Stomach (tissue), 9 donors: ENCODE measurements around the gene NLRC3. TPM values are rescaled to one million over a fixed set of nuclear protein-coding genes. Genes with fewer than 3 reads are reported as not detected.

ENCODE experiments used
- DNase-seq, 2 donors: peaks; one replicate each; pipeline versions ENCODE4 v3.0.0 to v3.0.0-alpha.2; 2013 to 2019
- H3K27ac ChIP-seq, 5 donors: fragments of 200-600 bp in 4 of 5; sonication (generic) in 4 of 5; one replicate each; pipeline ENCODE4 v1.5.1; 2013 to 2019; ENCODE audit warnings: mild to moderate bottlenecking in 1 of 5, moderate library complexity in 1 of 5
- H3K27me3 ChIP-seq, 3 donors: fragments of 200-600 bp; sonication (generic); one replicate each; pipeline ENCODE4 v1.5.1; 2017 to 2019; ENCODE audit warnings: mixed run types in 1 of 3
- H3K36me3 ChIP-seq, 4 donors: fragments of 200-600 bp; sonication (generic); 1 replicate in 3 of 4; 2 replicates in 1 of 4; pipeline ENCODE4 v1.5.1; 2016 to 2019
- H3K4me1 ChIP-seq, 4 donors: fragments of 200-600 bp; sonication (generic); one replicate each; pipeline ENCODE4 v1.5.1; 2016 to 2019
- H3K4me3 ChIP-seq, 4 donors: fragments of 200-600 bp; sonication (generic) in 3 of 4; one replicate each; pipeline ENCODE4 v1.5.1; 2016 to 2019; ENCODE audit warnings: mild to moderate bottlenecking in 1 of 4
- H3K9me3 ChIP-seq, 4 donors: fragments of 200-600 bp; sonication (generic); one replicate each; pipeline ENCODE4 v1.5.1; 2016 to 2019
- EP300 ChIP-seq: sonication (generic); formaldehyde crosslinking; IDR thresholded peaks from one replicate; pipeline ENCODE4 v1.6.1; 2017; ENCODE audit warnings: antibody characterized with exemption
- POLR2A ChIP-seq, 4 donors: fragments of 450-650 bp; IDR thresholded peaks; one replicate each; pipeline ENCODE4 v1.6.1; 2016; ENCODE audit warnings: antibody characterized with exemption in 4 of 4, control low read depth in 2 of 4, mild to moderate bottlenecking in 1 of 4, moderate library complexity in 1 of 4
- POLR2AphosphoS5 ChIP-seq, 3 donors: sonication (generic); formaldehyde crosslinking; IDR thresholded peaks; one replicate each; pipeline ENCODE4 v1.6.1; 2016; ENCODE audit warnings: antibody characterized with exemption in 3 of 3
- WGBS, 5 donors: extraction: QIAGEN DNeasy Blood & Tissue Kit in 3 of 5; methylation state at CpG; one replicate each; pipeline versions ENCODE4 v1.1.5 to v1.1.7; 2013 to 2018; 5-methylcytosine and 5-hydroxymethylcytosine counted together
- intact Hi-C: fragments of 100-400 bp; cut with DNase I; formaldehyde crosslinking; loops from one replicate; pipeline ENCODE4 v1.15.1; 2023; ENCODE audit warnings: low total_unique reads
- polyA plus RNA-seq, 3 donors: library from polyadenylated mRNA; stranded (reverse); fragments of 200-250 nt; gene quantifications; one replicate each; pipeline ENCODE4 v1.2.3, GENCODE V29; 2013
- total RNA-seq, 5 donors: library from RNA; depleted of rRNA; stranded (reverse); fragments of >200 nt; gene quantifications; one replicate each; pipeline versions ENCODE4 v1.1.0 to v1.2.3, GENCODE V29; 2014 to 2016
- TF ChIP-seq, protein P1 (sequence below), 7 experiments: fragments of 450-650 bp in 4 of 7; fragments of 200-600 bp in 3 of 7; sonication (generic) in 3 of 7; IDR thresholded peaks; one replicate each; pipeline ENCODE4 v1.5.1; 2016 to 2019; ENCODE audit warnings: antibody characterized with exemption in 7 of 7, control low read depth in 2 of 7, mild to moderate bottlenecking in 1 of 7
- donor health status: healthy with polysubstance abuse.
- donor health status: Bipolar disorder and iron deficiency.
- donor health status: healthy.

The NLRC3 gene
- total and polyA plus RNA-seq, 8 donors = 0.45 to 17.0 (median 1.7) TPM; not detected in 1

- Histone ChIP-seq H3K27me3 (no peaks in the 10 kb centered on the region), H3K4me1 (no peaks in the 10 kb centered on the region), H3K36me3 (peaks cover 28 to 100% (median 99%) of the 10 kb centered on the region in 4 donors), H3K9me3 (no peaks in the 10 kb centered on the region), H3K4me3 (no peak overlapping the region), H3K27ac (no peak overlapping the region)
- DNase-seq = no peak
- TF ChIP-seq, protein P1, sequence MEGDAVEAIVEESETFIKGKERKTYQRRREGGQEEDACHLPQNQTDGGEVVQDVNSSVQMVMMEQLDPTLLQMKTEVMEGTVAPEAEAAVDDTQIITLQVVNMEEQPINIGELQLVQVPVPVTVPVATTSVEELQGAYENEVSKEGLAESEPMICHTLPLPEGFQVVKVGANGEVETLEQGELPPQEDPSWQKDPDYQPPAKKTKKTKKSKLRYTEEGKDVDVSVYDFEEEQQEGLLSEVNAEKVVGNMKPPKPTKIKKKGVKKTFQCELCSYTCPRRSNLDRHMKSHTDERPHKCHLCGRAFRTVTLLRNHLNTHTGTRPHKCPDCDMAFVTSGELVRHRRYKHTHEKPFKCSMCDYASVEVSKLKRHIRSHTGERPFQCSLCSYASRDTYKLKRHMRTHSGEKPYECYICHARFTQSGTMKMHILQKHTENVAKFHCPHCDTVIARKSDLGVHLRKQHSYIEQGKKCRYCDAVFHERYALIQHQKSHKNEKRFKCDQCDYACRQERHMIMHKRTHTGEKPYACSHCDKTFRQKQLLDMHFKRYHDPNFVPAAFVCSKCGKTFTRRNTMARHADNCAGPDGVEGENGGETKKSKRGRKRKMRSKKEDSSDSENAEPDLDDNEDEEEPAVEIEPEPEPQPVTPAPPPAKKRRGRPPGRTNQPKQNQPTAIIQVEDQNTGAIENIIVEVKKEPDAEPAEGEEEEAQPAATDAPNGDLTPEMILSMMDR (IDR thresholded peaks at IDR 0.05) = no peak
- TF ChIP-seq EP300 (no peak), POLR2AphosphoS5 (IDR thresholded peaks at IDR 0.05) (no peak)
- intact Hi-C loops = no loop called here
- 94 to 100% (median 96%) methylated on average over 10 of the region's 10 CpGs for WGBS, 5 donors
These were observed 66.8 kb downstream of the NLRC3 start for GRCh38 chr16:3510416-3510815.

GRCh38 chr16:3509470-3509928 is 67.7 kb downstream of the NLRC3 start:
- WGBS, 5 donors = 69 to 83% (median 74%) methylated on average over 13 of the region's 13 CpGs
- Histone ChIP-seq H3K9me3 (no peaks in the 10 kb centered on the region), H3K36me3 (peaks cover 28 to 100% (median 99%) of the 10 kb centered on the region in 4 donors), H3K27me3 (no peaks in the 10 kb centered on the region), H3K4me3 (no peak overlapping the region), H3K4me1 (no peaks in the 10 kb centered on the region), H3K27ac (no peak overlapping the region)
- TF ChIP-seq EP300 = no peak
- no peak for TF ChIP-seq POLR2A (IDR thresholded peaks at IDR 0.05)
- TF ChIP-seq, protein P1 (IDR thresholded peaks at IDR 0.05) = no peak
- no peak for TF ChIP-seq POLR2AphosphoS5 (IDR thresholded peaks at IDR 0.05)
- intact Hi-C loops = no loop called here
- DNase-seq = peak; percentile 37 to 49

DNA sequence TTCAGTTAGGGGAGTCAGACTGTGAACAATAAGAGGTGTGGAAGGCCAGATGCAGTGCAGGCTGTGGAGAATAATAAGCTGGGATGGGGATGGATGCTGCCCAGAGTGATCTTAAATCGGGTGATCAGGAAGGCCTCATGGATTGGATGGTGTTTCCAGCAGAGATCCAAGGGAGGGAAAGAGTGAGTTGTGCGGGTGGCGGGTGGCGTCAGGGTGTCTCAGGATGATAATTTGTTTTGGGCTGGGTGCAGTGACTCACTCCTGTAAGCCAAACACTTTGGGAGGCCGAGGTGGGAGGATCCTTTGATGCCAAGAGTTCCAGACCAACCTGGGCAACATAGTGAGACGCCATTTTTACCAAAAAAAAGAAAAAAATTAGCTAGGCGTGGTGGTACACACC is 68.5 kb downstream of the NLRC3 start:
- Histone ChIP-seq H3K36me3 (peaks cover 25 to 92% (median 91%) of the 10 kb centered on the region in 4 donors), H3K4me3 (no peak overlapping the region), H3K9me3 (no peaks in the 10 kb centered on the region), H3K4me1 (peaks cover 0 to 2% (median under 1%) of the 10 kb centered on the region in 4 donors), H3K27me3 (no peaks in the 10 kb centered on the region), H3K27ac (no peak overlapping the region)
- no peak for DNase-seq
- 88 to 94% (median 92%) methylated on average over 7 of the region's 7 CpGs for WGBS, 5 donors
- intact Hi-C loops = no loop called here
- TF ChIP-seq, protein P1 (IDR thresholded peaks at IDR 0.05) = no peak
- no peak for TF ChIP-seq EP300
- TF ChIP-seq POLR2AphosphoS5 (IDR thresholded peaks at IDR 0.05) = no peak
- no peak for TF ChIP-seq POLR2A (IDR thresholded peaks at IDR 0.05)

DNA sequence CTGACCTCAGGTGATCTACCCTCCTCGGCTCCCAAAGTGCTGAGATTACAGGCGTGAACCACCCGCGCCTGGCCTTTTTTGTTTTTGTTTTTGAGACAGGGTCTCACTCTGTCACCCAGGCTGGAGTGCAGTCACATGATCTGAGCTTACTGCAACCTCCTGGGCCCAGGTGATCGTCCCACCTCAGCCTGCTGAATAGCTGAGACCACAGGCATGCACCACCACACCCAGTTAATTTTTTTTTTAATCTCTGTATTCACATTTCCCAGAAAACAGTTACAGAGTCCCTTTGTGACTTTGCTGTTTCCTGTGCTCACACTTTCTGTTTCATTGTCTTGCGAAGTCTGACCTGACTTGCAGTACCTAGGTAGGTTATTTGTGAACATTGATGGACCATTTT is 73.7 kb downstream of the NLRC3 start:
- peak in 1 of 2 donors; percentile 76 for DNase-seq
- Histone ChIP-seq H3K27me3 (no peaks in the 10 kb centered on the region), H3K36me3 (peaks cover 0 to 40% (median 39%) of the 10 kb centered on the region in 4 donors), H3K4me3 (no peak overlapping the region), H3K4me1 (peaks cover 14 to 38% (median 31%) of the 10 kb centered on the region in 4 donors), H3K27ac (peak overlapping the region in 1 of 5 donors; percentile 67), H3K9me3 (no peaks in the 10 kb centered on the region)
- TF ChIP-seq, protein P1 (IDR thresholded peaks at IDR 0.05) = no peak
- TF ChIP-seq EP300 (no peak), POLR2AphosphoS5 (IDR thresholded peaks at IDR 0.05) (no peak), POLR2A (IDR thresholded peaks at IDR 0.05) (no peak)
- intact Hi-C loops = no loop called here
- whole genome bisulfite sequencing, 5 donors = 40 to 64% (median 54%) methylated on average over 6 of the region's 6 CpGs
